Adipocyte (in vitro differentiated cells): ENCODE measurements around the gene SCTR.

ENCODE experiments used
- DNase-seq: peaks from one replicate; pipeline ENCODE4 v3.0.0-alpha.2; 2015; ENCODE audit warnings: low read depth
- H3K27me3 ChIP-seq: replicated peaks from 2 replicates; pipeline ENCODE4 v1.7.0; 2013; ENCODE audit warnings: mild to moderate bottlenecking, low read length, moderate library complexity; ENCODE audit not compliant: control insufficient read depth, insufficient read depth
- H3K36me3 ChIP-seq: 2 replicates; pipeline ENCODE4 v1.7.0; 2013; ENCODE audit warnings: low read length, mild to moderate bottlenecking, moderate library complexity; ENCODE audit not compliant: control insufficient read depth, insufficient read depth, severe bottlenecking
- H3K4me1 ChIP-seq: 2 replicates; pipeline ENCODE4 v1.7.0; 2013; ENCODE audit warnings: mild to moderate bottlenecking, low read length, moderate library complexity; ENCODE audit not compliant: control insufficient read depth, insufficient read depth
- H3K4me3 ChIP-seq: 2 replicates; pipeline ENCODE4 v1.7.0; 2013; ENCODE audit warnings: mild to moderate bottlenecking, low read length, moderate library complexity
- H3K9ac ChIP-seq: 2 replicates; pipeline ENCODE4 v1.7.0; 2013; ENCODE audit warnings: mild to moderate bottlenecking, low read length, moderate library complexity
- H3K9me3 ChIP-seq: 2 replicates; pipeline ENCODE4 v1.7.0; 2013; ENCODE audit warnings: mild to moderate bottlenecking, low read length, moderate library complexity; ENCODE audit not compliant: control insufficient read depth

Gene SCTR

GRCh38 chr2:119431155-119431975 is 92.9 kb downstream of the SCTR start, which contains the start of gene TMEM37:
Gene TMEM37, plus strand, starts transcription at chr2:119431854. Its CDS starts 50 bp downstream, at chr2:119431904.
- H3K9me3 ChIP-seq, result no peaks in the 10 kb centered on the region
- peak; percentile 83 for DNase-seq
- no peaks in the 10 kb centered on the region for H3K36me3 ChIP-seq
- H3K27me3 ChIP-seq, result peaks cover 6% of the 10 kb centered on the region
- H3K4me3 ChIP-seq, result peak within 1 kb of the TSS; percentile 80
- peak within 1 kb of the TSS; percentile 85 for H3K9ac ChIP-seq
- peaks cover 48% of the 10 kb centered on the region for H3K4me1 ChIP-seq

- DNase-seq, result no peak
- H3K36me3 ChIP-seq, result no peaks in the 10 kb centered on the region
- no peaks in the 10 kb centered on the region for H3K9me3 ChIP-seq
- H3K27me3 ChIP-seq, result peaks cover 6% of the 10 kb centered on the region
- peaks cover 61% of the 10 kb centered on the region for H3K4me1 ChIP-seq
- no peak overlapping the region for H3K4me3 ChIP-seq
- no peak overlapping the region for H3K9ac ChIP-seq
Observed at GRCh38 chr2:119430023-119430498, 94.2 kb downstream of the SCTR start.

- no peak overlapping the region for H3K9ac ChIP-seq
- no peak overlapping the region for H3K4me3 ChIP-seq
- H3K4me1 ChIP-seq, result peaks cover 62% of the 10 kb centered on the region
- H3K9me3 ChIP-seq, result no peaks in the 10 kb centered on the region
- peaks cover 8% of the 10 kb centered on the region for H3K27me3 ChIP-seq
- H3K36me3 ChIP-seq, result no peaks in the 10 kb centered on the region
- no peak for DNase-seq
Observed at GRCh38 chr2:119429225-119429981, 94.9 kb downstream of the SCTR start.

- H3K4me1 ChIP-seq, result peaks cover 62% of the 10 kb centered on the region
- no peak for DNase-seq
- no peaks in the 10 kb centered on the region for H3K9me3 ChIP-seq
- no peak overlapping the region for H3K9ac ChIP-seq
- no peaks in the 10 kb centered on the region for H3K36me3 ChIP-seq
- peaks cover 10% of the 10 kb centered on the region for H3K27me3 ChIP-seq
- H3K4me3 ChIP-seq, result no peak overlapping the region
Observed at GRCh38 chr2:119428488-119429224, 95.6 kb downstream of the SCTR start.

GRCh38 chr2:119427756-119428155 is 96.5 kb downstream of the SCTR start:
- Histone ChIP-seq H3K27me3 (peaks cover 9% of the 10 kb centered on the region), H3K36me3 (no peaks in the 10 kb centered on the region), H3K9ac (no peak overlapping the region), H3K4me3 (no peak overlapping the region), H3K9me3 (peaks cover 2% of the 10 kb centered on the region), H3K4me1 (peaks cover 62% of the 10 kb centered on the region)
- no peak for DNase-seq

- H3K9ac ChIP-seq, result peak overlapping the region; percentile 10
- DNase-seq, result no peak
- peaks cover 57% of the 10 kb centered on the region for H3K4me1 ChIP-seq
- H3K4me3 ChIP-seq, result no peak overlapping the region
- peaks cover 8% of the 10 kb centered on the region for H3K9me3 ChIP-seq
- no peaks in the 10 kb centered on the region for H3K36me3 ChIP-seq
- peaks cover 11% of the 10 kb centered on the region for H3K27me3 ChIP-seq
Observed at GRCh38 chr2:119426801-119427395, 97.4 kb downstream of the SCTR start.

GRCh38 chr2:119426396-119426675 is 97.9 kb downstream of the SCTR start:
- peaks cover 56% of the 10 kb centered on the region for H3K4me1 ChIP-seq
- no peak overlapping the region for H3K9ac ChIP-seq
- no peaks in the 10 kb centered on the region for H3K36me3 ChIP-seq
- peaks cover 14% of the 10 kb centered on the region for H3K9me3 ChIP-seq
- H3K4me3 ChIP-seq, result no peak overlapping the region
- H3K27me3 ChIP-seq, result peaks cover 11% of the 10 kb centered on the region
- no peak for DNase-seq

GRCh38 chr2:119425620-119426395 is 98.5 kb downstream of the SCTR start:
- no peak overlapping the region for H3K4me3 ChIP-seq
- no peak for DNase-seq
- no peak overlapping the region for H3K9ac ChIP-seq
- H3K4me1 ChIP-seq, result peaks cover 52% of the 10 kb centered on the region
- peaks cover 19% of the 10 kb centered on the region for H3K9me3 ChIP-seq
- no peaks in the 10 kb centered on the region for H3K36me3 ChIP-seq
- peaks cover 11% of the 10 kb centered on the region for H3K27me3 ChIP-seq

- Histone ChIP-seq H3K4me3 (no peak overlapping the region), H3K9me3 (peaks cover 21% of the 10 kb centered on the region), H3K4me1 (peaks cover 58% of the 10 kb centered on the region), H3K9ac (no peak overlapping the region), H3K27me3 (peaks cover 11% of the 10 kb centered on the region), H3K36me3 (no peaks in the 10 kb centered on the region)
- DNase-seq, result no peak
Observed at GRCh38 chr2:119425119-119425405, 99.2 kb downstream of the SCTR start.

GRCh38 chr2:119424284-119425118 is 99.8 kb downstream of the SCTR start:
- no peak for DNase-seq
- H3K9ac ChIP-seq, result no peak overlapping the region
- H3K4me1 ChIP-seq, result peaks cover 56% of the 10 kb centered on the region

More at GRCh38 chr2:119424284-119425118, 99.8 kb downstream of the SCTR start:
- Histone ChIP-seq H3K9me3 (peaks cover 21% of the 10 kb centered on the region), H3K27me3 (peaks cover 11% of the 10 kb centered on the region), H3K36me3 (no peaks in the 10 kb centered on the region), H3K4me3 (no peak overlapping the region)
